K562 (cell line): ENCODE data around the gene EMP2. TPM values are rescaled to one million over a fixed set of nuclear protein-coding genes. Genes with fewer than 3 reads are reported as not detected.

Experiments used
- CTCF ChIP-seq, 3 experiments: IDR thresholded peaks in 2 of 3; conservative IDR thresholded peaks in 1 of 3; 2 replicates each; pipeline ENCODE4 v1.5.1; 2011 to 2012; ENCODE audit warnings: low read length in 3 of 3, mild to moderate bottlenecking in 3 of 3, control low read depth in 2 of 3, improper control_type of control experiment in 1 of 3, inconsistent platforms in 1 of 3, low read depth in 1 of 3, mixed read lengths in 1 of 3, moderate library complexity in 1 of 3; ENCODE audit not compliant: insufficient read depth in 2 of 3
- KDM2B ChIP-seq: fragments of 250-450 bp; sonication (Bioruptor Pico); IDR thresholded peaks from 2 replicates; pipeline ENCODE4 v1.8.0; 2021; ENCODE audit warnings: mild to moderate bottlenecking, moderate library complexity
- LCOR ChIP-seq: sonication (generic); formaldehyde crosslinking; IDR thresholded peaks from 2 replicates; pipeline ENCODE4 v1.8.0; 2022; ENCODE audit warnings: mild to moderate bottlenecking, missing genetic modification reagents
- MAFG ChIP-seq: fragments of 450-650 bp; conservative IDR thresholded peaks from 2 replicates; pipeline ENCODE4 v1.6.1; 2016; ENCODE audit warnings: missing genetic modification characterization, missing compliant biosample characterization
- NCOA4 ChIP-seq: fragments of 450-650 bp; IDR thresholded peaks from 2 replicates; pipeline ENCODE4 v1.6.1; 2018; ENCODE audit warnings: mild to moderate bottlenecking; ENCODE audit not compliant: partially characterized antibody
- SAFB2 ChIP-seq: fragments of 200-400 bp; formaldehyde crosslinking; IDR thresholded peaks from 2 replicates; pipeline ENCODE4 v1.6.1; 2018; ENCODE audit warnings: borderline replicate concordance, low read length, low read depth, moderate library complexity; ENCODE audit not compliant: severe bottlenecking
- STAT5A ChIP-seq: IDR thresholded peaks from 2 replicates; pipeline ENCODE4 v1.6.1; 2012; ENCODE audit warnings: low read length, inconsistent platforms, borderline replicate concordance
- ZBTB1 ChIP-seq: sonication (generic); formaldehyde crosslinking; IDR thresholded peaks from 2 replicates; pipeline ENCODE4 v1.8.1; 2023; ENCODE audit warnings: missing genetic modification reagents, low read depth, mild to moderate bottlenecking, borderline replicate concordance
- ZNF174 ChIP-seq: fragments of 250-450 bp; sonication (Bioruptor Pico); IDR thresholded peaks from 2 replicates; pipeline ENCODE4 v1.4.0; 2020; ENCODE audit warnings: mild to moderate bottlenecking
- ZNF239 ChIP-seq: fragments of 250-450 bp; sonication (Bioruptor Pico); IDR thresholded peaks from 2 replicates; pipeline ENCODE4 v1.4.0; 2020; ENCODE audit warnings: mild to moderate bottlenecking
- ZNF584 ChIP-seq: fragments of 200-800 bp; sonication (Bioruptor generic); IDR thresholded peaks from 2 replicates; pipeline ENCODE4 v1.6.1; 2016; ENCODE audit warnings: low read depth, mild to moderate bottlenecking, missing genetic modification characterization, missing compliant biosample characterization
- ZNF707 ChIP-seq: fragments of 250-450 bp; sonication (Bioruptor Pico); conservative IDR thresholded peaks from 2 replicates; pipeline ENCODE4 v1.8.0; 2022; ENCODE audit warnings: inconsistent platforms, mild to moderate bottlenecking, moderate library complexity
- polyA plus RNA-seq, 8 experiments: library from polyadenylated mRNA; depleted of rRNA in 4 of 8; stranded (reverse) in 5 of 8; unstranded in 3 of 8; fragments of >200 nt; fragmentation: Nextera tagmentation in 2 of 8; fragmentation: Illumina TruSeq in 1 of 8; extraction: Ambion mirVana in 2 of 8; extraction: Trizol in 1 of 8; gene quantifications; 2 replicates each; pipeline versions ENCODE4 v1.2.1 to v1.2.3, GENCODE V29; 2011 to 2014; ENCODE audit warnings: inconsistent platforms in 1 of 8, missing spikeins in 1 of 8
- total RNA-seq, 7 experiments: library from RNA; depleted of rRNA in 6 of 7; stranded (reverse); fragments of >200 nt in 6 of 7; fragmentation: Illumina TruSeq in 2 of 7; extraction: Trizol in 2 of 7; gene quantifications; 2 replicates each; pipeline versions ENCODE4 v1.2.1 to v1.2.3, GENCODE V29; 2011 to 2021; ENCODE audit warnings: low replicate concordance in 1 of 7
- TF ChIP-seq, protein P1 (sequence below): sonication (generic); formaldehyde crosslinking; IDR thresholded peaks from 2 replicates; pipeline ENCODE4 v1.8.0; 2022; ENCODE audit warnings: mild to moderate bottlenecking, missing genetic modification reagents
- TF ChIP-seq, protein P2 (sequence below): sonication (generic); formaldehyde crosslinking; IDR thresholded peaks from 2 replicates; pipeline ENCODE4 v1.8.0; 2023; ENCODE audit warnings: missing genetic modification reagents, mild to moderate bottlenecking, borderline replicate concordance

EMP2 gene
- total and polyA plus RNA-seq, 9 of the 15 experiments (the other 6 are each of a cell fraction or from before 2014, with no cell fraction given): 0.73 to 6.2 (median 3.1) TPM

- TF ChIP-seq KDM2B (no peak), LCOR (CRISPR knock-in tag) (no peak; the same call in 1 of the 2 replicates), ZNF174 (CRISPR knock-in tag) (no peak), CTCF (IDR thresholded peaks at IDR 0.05 in 2 of 3, conservative IDR thresholded peaks at IDR 0.05 in 1 of 3; ENCODE audit: insufficient read depth in 2 of 3, low read depth in 1 of 3, low read length in 3 of 3) (peak; percentile 58 to 69 (median 68); a peak in 5 of 6 replicates), STAT5A (no peak), ZNF707 (CRISPR knock-in tag) (no peak), MAFG (tag) (no peak), ZBTB1 (CRISPR knock-in tag) (no peak), NCOA4 (no peak), ZNF239 (CRISPR knock-in tag) (no peak), ZNF584 (CRISPR knock-in tag) (no peak), SAFB2 (no peak)
- TF ChIP-seq, protein P1, sequence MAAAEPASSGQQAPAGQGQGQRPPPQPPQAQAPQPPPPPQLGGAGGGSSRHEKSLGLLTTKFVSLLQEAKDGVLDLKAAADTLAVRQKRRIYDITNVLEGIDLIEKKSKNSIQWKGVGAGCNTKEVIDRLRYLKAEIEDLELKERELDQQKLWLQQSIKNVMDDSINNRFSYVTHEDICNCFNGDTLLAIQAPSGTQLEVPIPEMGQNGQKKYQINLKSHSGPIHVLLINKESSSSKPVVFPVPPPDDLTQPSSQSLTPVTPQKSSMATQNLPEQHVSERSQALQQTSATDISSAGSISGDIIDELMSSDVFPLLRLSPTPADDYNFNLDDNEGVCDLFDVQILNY: no peak
- TF ChIP-seq, protein P2, sequence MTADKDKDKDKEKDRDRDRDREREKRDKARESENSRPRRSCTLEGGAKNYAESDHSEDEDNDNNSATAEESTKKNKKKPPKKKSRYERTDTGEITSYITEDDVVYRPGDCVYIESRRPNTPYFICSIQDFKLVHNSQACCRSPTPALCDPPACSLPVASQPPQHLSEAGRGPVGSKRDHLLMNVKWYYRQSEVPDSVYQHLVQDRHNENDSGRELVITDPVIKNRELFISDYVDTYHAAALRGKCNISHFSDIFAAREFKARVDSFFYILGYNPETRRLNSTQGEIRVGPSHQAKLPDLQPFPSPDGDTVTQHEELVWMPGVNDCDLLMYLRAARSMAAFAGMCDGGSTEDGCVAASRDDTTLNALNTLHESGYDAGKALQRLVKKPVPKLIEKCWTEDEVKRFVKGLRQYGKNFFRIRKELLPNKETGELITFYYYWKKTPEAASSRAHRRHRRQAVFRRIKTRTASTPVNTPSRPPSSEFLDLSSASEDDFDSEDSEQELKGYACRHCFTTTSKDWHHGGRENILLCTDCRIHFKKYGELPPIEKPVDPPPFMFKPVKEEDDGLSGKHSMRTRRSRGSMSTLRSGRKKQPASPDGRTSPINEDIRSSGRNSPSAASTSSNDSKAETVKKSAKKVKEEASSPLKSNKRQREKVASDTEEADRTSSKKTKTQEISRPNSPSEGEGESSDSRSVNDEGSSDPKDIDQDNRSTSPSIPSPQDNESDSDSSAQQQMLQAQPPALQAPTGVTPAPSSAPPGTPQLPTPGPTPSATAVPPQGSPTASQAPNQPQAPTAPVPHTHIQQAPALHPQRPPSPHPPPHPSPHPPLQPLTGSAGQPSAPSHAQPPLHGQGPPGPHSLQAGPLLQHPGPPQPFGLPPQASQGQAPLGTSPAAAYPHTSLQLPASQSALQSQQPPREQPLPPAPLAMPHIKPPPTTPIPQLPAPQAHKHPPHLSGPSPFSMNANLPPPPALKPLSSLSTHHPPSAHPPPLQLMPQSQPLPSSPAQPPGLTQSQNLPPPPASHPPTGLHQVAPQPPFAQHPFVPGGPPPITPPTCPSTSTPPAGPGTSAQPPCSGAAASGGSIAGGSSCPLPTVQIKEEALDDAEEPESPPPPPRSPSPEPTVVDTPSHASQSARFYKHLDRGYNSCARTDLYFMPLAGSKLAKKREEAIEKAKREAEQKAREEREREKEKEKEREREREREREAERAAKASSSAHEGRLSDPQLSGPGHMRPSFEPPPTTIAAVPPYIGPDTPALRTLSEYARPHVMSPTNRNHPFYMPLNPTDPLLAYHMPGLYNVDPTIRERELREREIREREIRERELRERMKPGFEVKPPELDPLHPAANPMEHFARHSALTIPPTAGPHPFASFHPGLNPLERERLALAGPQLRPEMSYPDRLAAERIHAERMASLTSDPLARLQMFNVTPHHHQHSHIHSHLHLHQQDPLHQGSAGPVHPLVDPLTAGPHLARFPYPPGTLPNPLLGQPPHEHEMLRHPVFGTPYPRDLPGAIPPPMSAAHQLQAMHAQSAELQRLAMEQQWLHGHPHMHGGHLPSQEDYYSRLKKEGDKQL (CRISPR knock-in tag): no peak
Observed at GRCh38 chr16:10579965-10580882, at the start of gene EMP2 (continued).
